ENCODE results near the gene YBX3.

The YBX3 gene

GRCh38 chr12:10725003-10725402 lies 1.9 kb upstream of the YBX3 start:
- H3K27me3 ChIP-seq (ENCODE audit: control insufficient read depth in 5 of 5, insufficient read depth in 4 of 5, low read length in 5 of 5) = peaks cover 0 to 4% (median 0%) of the 10 kb centered on the region in 5 donors
- no peaks in the 10 kb centered on the region for H3K36me3 ChIP-seq (ENCODE audit: control insufficient read depth in 5 of 5, insufficient read depth in 5 of 5, low read length in 5 of 5)
- H3K9me3 ChIP-seq (ENCODE audit: control insufficient read depth in 5 of 5, low read length in 5 of 5) = peaks cover 0 to 2% (median 0%) of the 10 kb centered on the region in 5 donors
- no peak overlapping the region for H3K27ac ChIP-seq (ENCODE audit: low read depth, low read length)
- H3K4me1 ChIP-seq (ENCODE audit: control insufficient read depth in 5 of 5, insufficient read depth in 5 of 5, low read length in 5 of 5) = peaks cover 7 to 32% (median 23%) of the 10 kb centered on the region in 5 donors
- H3K9ac ChIP-seq (ENCODE audit: low read length in 5 of 5) = no peak overlapping the region
- H3K4me3 ChIP-seq (ENCODE audit: low read depth in 1 of 5, low read length in 5 of 5) = no peak overlapping the region

- H3K27ac ChIP-seq (ENCODE audit: low read depth, low read length) = peak overlapping the region; percentile 95
- H3K4me1 ChIP-seq (ENCODE audit: control insufficient read depth in 5 of 5, insufficient read depth in 5 of 5, low read length in 5 of 5) = peaks cover 7 to 53% (median 42%) of the 10 kb centered on the region in 5 donors
These were observed 620 bp downstream of the YBX3 start for GRCh38 chr12:10722502-10722904.

GRCh38 chr12:10721651-10722501 lies 1.2 kb downstream of the YBX3 start:
- Histone ChIP-seq H3K36me3 (ENCODE audit: control insufficient read depth in 5 of 5, insufficient read depth in 5 of 5, low read length in 5 of 5) (peaks cover 0 to 7% (median 0%) of the 10 kb centered on the region in 5 donors), H3K9ac (ENCODE audit: low read length in 5 of 5) (peak overlapping the region; percentile 88 to 97 (median 94)), H3K27me3 (ENCODE audit: control insufficient read depth in 5 of 5, insufficient read depth in 4 of 5, low read length in 5 of 5) (peaks cover 0 to 4% (median 0%) of the 10 kb centered on the region in 5 donors), H3K4me3 (ENCODE audit: low read depth in 1 of 5, low read length in 5 of 5) (peak overlapping the region; percentile 84 to 100 (median 96)), H3K27ac (ENCODE audit: low read depth, low read length) (peak overlapping the region; percentile 95), H3K4me1 (ENCODE audit: control insufficient read depth in 5 of 5, insufficient read depth in 5 of 5, low read length in 5 of 5) (peaks cover 7 to 58% (median 49%) of the 10 kb centered on the region in 5 donors), H3K9me3 (ENCODE audit: control insufficient read depth in 5 of 5, low read length in 5 of 5) (peaks cover 0 to 2% (median 0%) of the 10 kb centered on the region in 5 donors)

More at GRCh38 chr12:10722502-10722904, 620 bp downstream of the YBX3 start:
- Histone ChIP-seq H3K9ac (ENCODE audit: low read length in 5 of 5) (peak overlapping the region; percentile 88 to 97 (median 94)), H3K9me3 (ENCODE audit: control insufficient read depth in 5 of 5, low read length in 5 of 5) (peaks cover 0 to 2% (median 0%) of the 10 kb centered on the region in 5 donors), H3K27me3 (ENCODE audit: control insufficient read depth in 5 of 5, insufficient read depth in 4 of 5, low read length in 5 of 5) (peaks cover 0 to 4% (median 0%) of the 10 kb centered on the region in 5 donors), H3K36me3 (ENCODE audit: control insufficient read depth in 5 of 5, insufficient read depth in 5 of 5, low read length in 5 of 5) (peaks cover 0 to 5% (median 0%) of the 10 kb centered on the region in 5 donors), H3K4me3 (ENCODE audit: low read depth in 1 of 5, low read length in 5 of 5) (peak overlapping the region; percentile 84 to 100 (median 96))

- Histone ChIP-seq H3K36me3 (ENCODE audit: control insufficient read depth in 5 of 5, insufficient read depth in 5 of 5, low read length in 5 of 5) (peaks cover 0 to 7% (median under 1%) of the 10 kb centered on the region in 5 donors), H3K9me3 (ENCODE audit: control insufficient read depth in 5 of 5, low read length in 5 of 5) (peaks cover 0 to 2% (median 0%) of the 10 kb centered on the region in 5 donors), H3K27ac (ENCODE audit: low read depth, low read length) (peak overlapping the region; percentile 95), H3K27me3 (ENCODE audit: control insufficient read depth in 5 of 5, insufficient read depth in 4 of 5, low read length in 5 of 5) (peaks cover 0 to 4% (median 0%) of the 10 kb centered on the region in 5 donors), H3K9ac (ENCODE audit: low read length in 5 of 5) (peak overlapping the region; percentile 44 to 97 (median 53)), H3K4me3 (ENCODE audit: low read depth in 1 of 5, low read length in 5 of 5) (peak overlapping the region; percentile 84 to 100 (median 96)), H3K4me1 (ENCODE audit: control insufficient read depth in 5 of 5, insufficient read depth in 5 of 5, low read length in 5 of 5) (peaks cover 7 to 65% (median 55%) of the 10 kb centered on the region in 5 donors)
These were observed 2.0 kb downstream of the YBX3 start for GRCh38 chr12:10720974-10721650.

GRCh38 chr12:10719482-10719881 lies 3.6 kb downstream of the YBX3 start:
- H3K4me3 ChIP-seq (ENCODE audit: low read depth in 1 of 5, low read length in 5 of 5) = peak overlapping the region in 4 of 5 donors; percentile 16 to 98 (median 22)
- H3K36me3 ChIP-seq (ENCODE audit: control insufficient read depth in 5 of 5, insufficient read depth in 5 of 5, low read length in 5 of 5) = peaks cover 7 to 17% (median 13%) of the 10 kb centered on the region in 5 donors
- peaks cover 0 to 4% (median 0%) of the 10 kb centered on the region in 5 donors for H3K27me3 ChIP-seq (ENCODE audit: control insufficient read depth in 5 of 5, insufficient read depth in 4 of 5, low read length in 5 of 5)
- H3K9ac ChIP-seq (ENCODE audit: low read length in 5 of 5) = peak overlapping the region in 1 of 5 donors; percentile 0
- H3K27ac ChIP-seq (ENCODE audit: low read depth, low read length) = peak overlapping the region; percentile 34
- H3K9me3 ChIP-seq (ENCODE audit: control insufficient read depth in 5 of 5, low read length in 5 of 5) = peaks cover 0 to 2% (median 0%) of the 10 kb centered on the region in 5 donors
- peaks cover 7 to 65% (median 55%) of the 10 kb centered on the region in 5 donors for H3K4me1 ChIP-seq (ENCODE audit: control insufficient read depth in 5 of 5, insufficient read depth in 5 of 5, low read length in 5 of 5)

GRCh38 chr12:10718279-10718821 lies 4.8 kb downstream of the YBX3 start:
- Histone ChIP-seq H3K9ac (ENCODE audit: low read length in 5 of 5) (peak overlapping the region in 2 of 5 donors; percentile 9 to 21), H3K27me3 (ENCODE audit: control insufficient read depth in 5 of 5, insufficient read depth in 4 of 5, low read length in 5 of 5) (peaks cover 0 to 4% (median 0%) of the 10 kb centered on the region in 5 donors), H3K4me3 (ENCODE audit: low read depth in 1 of 5, low read length in 5 of 5) (peak overlapping the region in 1 of 5 donors; percentile 7), H3K4me1 (ENCODE audit: control insufficient read depth in 5 of 5, insufficient read depth in 5 of 5, low read length in 5 of 5) (peaks cover 7 to 55% (median 47%) of the 10 kb centered on the region in 5 donors), H3K9me3 (ENCODE audit: control insufficient read depth in 5 of 5, low read length in 5 of 5) (peaks cover 0 to 2% (median 0%) of the 10 kb centered on the region in 5 donors), H3K27ac (ENCODE audit: low read depth, low read length) (peak overlapping the region; percentile 61), H3K36me3 (ENCODE audit: control insufficient read depth in 5 of 5, insufficient read depth in 5 of 5, low read length in 5 of 5) (peaks cover 19 to 28% (median 25%) of the 10 kb centered on the region in 5 donors)

- peaks cover 0 to 2% (median 0%) of the 10 kb centered on the region in 5 donors for H3K9me3 ChIP-seq (ENCODE audit: control insufficient read depth in 5 of 5, low read length in 5 of 5)
- H3K9ac ChIP-seq (ENCODE audit: low read length in 5 of 5) = peak overlapping the region in 1 of 5 donors; percentile 40
- H3K27me3 ChIP-seq (ENCODE audit: control insufficient read depth in 5 of 5, insufficient read depth in 4 of 5, low read length in 5 of 5) = peaks cover 0 to 4% (median 0%) of the 10 kb centered on the region in 5 donors
- peaks cover 7 to 55% (median 47%) of the 10 kb centered on the region in 5 donors for H3K4me1 ChIP-seq (ENCODE audit: control insufficient read depth in 5 of 5, insufficient read depth in 5 of 5, low read length in 5 of 5)
- H3K4me3 ChIP-seq (ENCODE audit: low read depth in 1 of 5, low read length in 5 of 5) = peak overlapping the region in 2 of 5 donors; percentile 0 to 45
- peaks cover 27 to 37% (median 31%) of the 10 kb centered on the region in 5 donors for H3K36me3 ChIP-seq (ENCODE audit: control insufficient read depth in 5 of 5, insufficient read depth in 5 of 5, low read length in 5 of 5)
- H3K27ac ChIP-seq (ENCODE audit: low read depth, low read length) = peak overlapping the region; percentile 61
These were observed 5.7 kb downstream of the YBX3 start for GRCh38 chr12:10717410-10717809.

GRCh38 chr12:10716704-10717315 lies 6.3 kb downstream of the YBX3 start:
- Histone ChIP-seq H3K9ac (ENCODE audit: low read length in 5 of 5) (peak overlapping the region in 1 of 5 donors; percentile 40), H3K4me3 (ENCODE audit: low read depth in 1 of 5, low read length in 5 of 5) (peak overlapping the region in 2 of 5 donors; percentile 0 to 45), H3K9me3 (ENCODE audit: control insufficient read depth in 5 of 5, low read length in 5 of 5) (no peaks in the 10 kb centered on the region), H3K27ac (ENCODE audit: low read depth, low read length) (peak overlapping the region; percentile 61), H3K27me3 (ENCODE audit: control insufficient read depth in 5 of 5, insufficient read depth in 4 of 5, low read length in 5 of 5) (peaks cover 0 to under 1% (median 0%) of the 10 kb centered on the region in 5 donors), H3K4me1 (ENCODE audit: control insufficient read depth in 5 of 5, insufficient read depth in 5 of 5, low read length in 5 of 5) (peaks cover 2 to 50% (median 47%) of the 10 kb centered on the region in 5 donors), H3K36me3 (ENCODE audit: control insufficient read depth in 5 of 5, insufficient read depth in 5 of 5, low read length in 5 of 5) (peaks cover 30 to 43% (median 37%) of the 10 kb centered on the region in 5 donors)

- peak overlapping the region in 1 of 5 donors; percentile 45 for H3K4me3 ChIP-seq (ENCODE audit: low read depth in 1 of 5, low read length in 5 of 5)
- H3K4me1 ChIP-seq (ENCODE audit: control insufficient read depth in 5 of 5, insufficient read depth in 5 of 5, low read length in 5 of 5) = peaks cover 0 to 47% (median 44%) of the 10 kb centered on the region in 5 donors
- H3K27ac ChIP-seq (ENCODE audit: low read depth, low read length) = peak overlapping the region; percentile 61
- no peaks in the 10 kb centered on the region for H3K9me3 ChIP-seq (ENCODE audit: control insufficient read depth in 5 of 5, low read length in 5 of 5)
- H3K36me3 ChIP-seq (ENCODE audit: control insufficient read depth in 5 of 5, insufficient read depth in 5 of 5, low read length in 5 of 5) = peaks cover 35 to 49% (median 43%) of the 10 kb centered on the region in 5 donors
- H3K9ac ChIP-seq (ENCODE audit: low read length in 5 of 5) = peak overlapping the region in 1 of 5 donors; percentile 38
- H3K27me3 ChIP-seq (ENCODE audit: control insufficient read depth in 5 of 5, insufficient read depth in 4 of 5, low read length in 5 of 5) = no peaks in the 10 kb centered on the region
These were observed 6.8 kb downstream of the YBX3 start for GRCh38 chr12:10716277-10716676.
